ENCODE results near the gene KMT2E. TPM values are rescaled to one million over a fixed set of nuclear protein-coding genes. Genes with fewer than 3 reads are reported as not detected.
A peak's percentile ranks its signal among the peaks of the same experiment; 100 is the strongest.
"Not testable (repeated sequence)": the region's sequence is repeated elsewhere in the genome, so short reads cannot be mapped to it uniquely, and the experiment has no call there.

The KMT2E gene
- total RNA-seq, 2 experiments from 2014 or later = 97.4 to 98.5 TPM

DNA sequence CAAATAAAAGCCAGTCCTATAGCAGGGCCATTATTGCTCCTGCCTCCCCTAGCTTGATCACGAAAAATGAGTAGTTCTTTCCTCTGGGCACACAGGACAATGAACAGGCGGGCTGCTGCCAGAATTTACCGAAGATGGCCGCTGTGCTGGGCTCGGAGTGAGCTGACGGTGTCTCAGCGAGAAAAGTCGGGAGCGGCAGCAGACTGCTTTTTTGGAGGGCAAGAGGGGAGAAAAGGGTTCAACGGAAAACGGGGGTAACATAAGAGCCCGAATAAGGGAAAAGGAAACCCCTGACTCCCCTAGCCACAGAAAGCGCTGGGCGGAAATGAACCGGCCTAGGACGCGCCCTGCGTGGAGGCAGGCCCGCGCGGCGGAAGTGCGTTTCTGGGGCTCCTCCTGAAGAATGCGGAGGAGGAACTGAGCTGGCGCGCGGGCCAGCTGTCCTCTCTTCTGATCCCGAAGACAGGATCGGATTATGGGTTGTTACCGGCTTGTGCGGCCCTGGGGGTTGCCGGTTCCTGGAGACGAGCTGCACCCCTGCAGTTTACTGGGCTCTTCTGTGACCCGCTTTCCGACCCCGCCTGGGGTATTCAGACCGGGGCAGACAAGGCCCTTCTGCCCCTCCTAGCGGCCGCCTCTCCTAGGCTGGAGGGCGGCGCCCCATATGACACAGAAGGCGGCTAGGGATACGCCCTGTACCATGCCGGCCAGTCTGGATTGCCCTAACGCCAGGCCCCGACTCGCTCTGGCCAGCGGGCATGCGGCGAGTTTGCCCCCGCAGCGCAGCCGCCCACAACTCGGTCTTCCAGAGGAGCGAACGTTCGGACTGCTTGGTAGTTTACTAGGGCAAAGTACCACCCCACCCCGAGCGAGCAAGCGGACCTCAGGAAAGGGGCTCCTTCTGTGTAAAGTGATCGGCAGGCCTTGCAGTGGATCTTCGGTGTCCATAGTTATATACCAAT, 30.1 kb upstream of the KMT2E start:
- Mint-ChIP-seq H3K27ac (peak overlapping the region; percentile 100), H3K36me3 (ENCODE audit: low read depth) (peaks cover 7% of the 10 kb centered on the region), H3K9me3 (no peaks in the 10 kb centered on the region), H3K4me1 (peaks cover 70% of the 10 kb centered on the region), H3K4me3 (peak overlapping the region; percentile 98), H3K27me3 (no peaks in the 10 kb centered on the region)
- DNase-seq = peak; percentile 89
- POLR2A ChIA-PET = interaction anchor here (0.5 to 2.2 kb wide), 7 partner anchors 22 to 67 kb away, joined by 3 to 13 read pairs (median 3); partner anchors contain the start of gene KMT2E
- CTCF ChIA-PET = interaction anchor here (0.6 to 9.3 kb wide), 14 partner anchors 11 to 548 kb away, joined by 3 to 120 read pairs (median 3); partner anchors contain the start of genes KMT2E and RINT1

DNA sequence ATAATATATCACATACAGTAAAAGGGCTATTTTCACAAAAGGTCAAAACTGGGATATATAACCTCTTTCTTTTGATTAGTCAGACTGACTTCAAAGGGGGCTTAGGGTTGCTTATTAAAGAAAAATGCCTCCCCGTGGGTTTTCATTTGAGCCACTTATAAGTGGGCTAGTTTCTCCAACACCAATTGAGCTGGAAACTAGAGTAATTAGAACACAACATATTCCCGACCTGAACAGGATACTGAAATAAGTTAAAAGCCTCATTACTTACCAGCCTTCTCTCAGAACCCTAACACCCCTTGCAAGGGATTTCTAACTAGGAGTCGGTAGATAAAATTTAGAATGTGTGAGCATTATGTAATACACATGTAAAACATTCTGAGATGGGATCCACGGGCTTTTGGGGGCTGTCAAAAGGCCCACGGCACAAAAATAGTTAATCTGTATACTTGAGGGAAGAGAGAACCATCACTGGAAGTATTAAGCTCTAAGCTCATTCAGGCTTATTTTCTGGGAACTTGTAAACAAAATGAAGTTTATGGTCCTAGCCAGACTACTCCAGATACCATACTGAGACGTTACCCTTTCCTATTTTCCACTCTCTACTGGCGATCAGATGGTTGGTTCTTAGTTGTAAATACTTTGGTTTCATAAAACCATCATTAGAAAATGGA, 29.3 kb upstream of the KMT2E start:
- ChIA-PET POLR2A (interaction anchor here (0.6 to 2.2 kb wide), 3 partner anchors 30 to 130 kb away, joined by 3 to 13 read pairs (median 9); partner anchors contain the start of gene KMT2E), CTCF (interaction anchor here (0.5 to 9.3 kb wide), 4 partner anchors 24 to 319 kb away, joined by 3 to 120 read pairs (median 3); partner anchors contain the start of gene KMT2E)
- H3K4me1 Mint-ChIP-seq = peaks cover 70% of the 10 kb centered on the region
- H3K36me3 Mint-ChIP-seq (ENCODE audit: low read depth) = peaks cover 9% of the 10 kb centered on the region
- H3K9me3 Mint-ChIP-seq = no peaks in the 10 kb centered on the region
- no peaks in the 10 kb centered on the region for H3K27me3 Mint-ChIP-seq
- no peak for DNase-seq
- H3K4me3 Mint-ChIP-seq = peak overlapping the region; percentile 98
- H3K27ac Mint-ChIP-seq = peak overlapping the region; percentile 100

DNA sequence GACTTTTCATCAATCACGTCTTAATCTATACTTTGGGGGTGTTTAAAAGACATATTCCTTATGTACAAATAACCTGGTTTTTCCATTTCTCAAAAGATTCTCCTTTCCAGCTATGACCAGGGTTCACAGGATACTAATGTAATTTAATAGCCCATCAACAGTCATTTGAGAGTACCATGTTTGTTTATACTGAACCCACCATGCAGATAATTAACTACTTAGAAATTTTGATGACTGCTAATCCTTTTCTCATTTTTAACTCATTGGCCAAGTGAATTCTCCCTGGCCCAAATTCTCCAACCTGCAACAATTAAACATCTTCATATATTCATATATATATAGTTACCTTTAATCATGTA, 28.8 kb upstream of the KMT2E start:
- H3K27me3 Mint-ChIP-seq = no peaks in the 10 kb centered on the region
- DNase-seq = no peak
- peak overlapping the region; percentile 100 for H3K27ac Mint-ChIP-seq
- ChIA-PET CTCF (interaction anchor here (0.5 to 9.3 kb wide), 2 partner anchors 24 to 318 kb away, joined by 3 to 120 read pairs; partner anchors contain the start of gene KMT2E), POLR2A (interaction anchor here (2.2 kb wide), 1 partner anchor 29 kb away, joined by 13 read pairs; the partner anchor contains the start of gene KMT2E)
- peaks cover 66% of the 10 kb centered on the region for H3K4me1 Mint-ChIP-seq
- peak overlapping the region; percentile 98 for H3K4me3 Mint-ChIP-seq
- no peaks in the 10 kb centered on the region for H3K9me3 Mint-ChIP-seq
- H3K36me3 Mint-ChIP-seq (ENCODE audit: low read depth) = peaks cover 7% of the 10 kb centered on the region

DNA sequence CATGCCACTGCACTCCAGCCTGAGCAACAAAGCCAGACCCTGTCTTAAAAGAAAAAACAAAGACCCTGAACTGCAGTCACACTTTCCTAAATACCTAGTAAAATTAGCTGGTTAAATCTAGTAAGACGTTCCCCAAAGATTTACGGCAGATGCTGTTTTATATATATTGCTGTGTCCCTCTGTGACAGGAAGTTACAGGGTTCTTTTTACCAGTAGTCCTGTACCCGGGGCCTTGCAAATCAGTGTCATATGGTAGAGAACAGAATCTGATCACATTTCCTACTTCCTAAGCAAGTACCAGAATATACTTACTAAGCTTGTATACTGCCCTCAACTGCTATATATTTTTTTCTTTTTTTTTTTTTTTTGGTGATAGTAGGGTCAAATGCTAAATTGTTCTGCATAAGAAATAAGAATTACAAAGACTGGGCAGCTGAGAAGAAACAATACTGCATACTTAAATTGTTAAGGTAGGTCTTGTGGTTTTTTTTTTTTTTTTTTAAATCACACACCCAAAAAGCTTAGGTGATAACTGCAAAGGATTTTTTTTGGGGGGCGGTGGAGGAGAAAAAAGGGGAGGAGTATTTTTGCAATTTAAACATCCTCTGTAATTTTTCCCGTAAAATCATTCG, 27.3 kb upstream of the KMT2E start:
- CTCF ChIA-PET = interaction anchor here (0.6 to 1.3 kb wide), 3 partner anchors 11 to 108 kb away, joined by 3 to 5 read pairs (median 4); no protein-coding TSS in a partner anchor
- no peaks in the 10 kb centered on the region for H3K27me3 Mint-ChIP-seq
- H3K27ac Mint-ChIP-seq = peak overlapping the region; percentile 57
- DNase-seq = no peak
- H3K4me3 Mint-ChIP-seq = no peak overlapping the region
- POLR2A ChIA-PET = no interaction called here
- H3K4me1 Mint-ChIP-seq = peaks cover 54% of the 10 kb centered on the region
- peaks cover 18% of the 10 kb centered on the region for H3K36me3 Mint-ChIP-seq (ENCODE audit: low read depth)
- H3K9me3 Mint-ChIP-seq = no peaks in the 10 kb centered on the region

DNA sequence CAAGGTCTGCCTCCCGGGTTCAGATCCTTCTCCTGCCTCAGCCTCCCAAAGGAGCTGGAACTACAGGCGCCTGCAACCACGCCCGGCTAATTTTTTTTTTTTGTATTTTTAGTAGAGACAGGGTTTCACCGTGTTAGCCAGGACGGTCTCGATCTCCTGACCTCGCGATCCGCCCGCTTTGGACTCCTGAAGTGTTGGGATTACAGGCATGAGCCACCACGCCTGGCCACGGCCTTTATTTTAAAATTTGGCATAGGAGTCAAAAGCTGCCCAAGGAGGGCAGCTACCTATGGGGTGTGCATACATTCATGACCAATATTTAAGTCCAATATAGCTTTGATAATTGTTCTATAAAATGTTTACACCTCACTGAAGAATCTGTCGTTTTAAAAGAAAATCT, 26.6 kb upstream of the KMT2E start:
- H3K9me3 Mint-ChIP-seq, H3K4me3 Mint-ChIP-seq, POLR2A ChIA-PET, H3K27ac Mint-ChIP-seq, DNase-seq, H3K27me3 Mint-ChIP-seq: not testable (repeated sequence)
- CTCF ChIA-PET = interaction anchor here (0.8 to 1.3 kb wide), 3 partner anchors 11 to 26 kb away, joined by 3 to 4 read pairs (median 3); partner anchors contain the start of gene KMT2E
- H3K36me3 Mint-ChIP-seq (ENCODE audit: low read depth) = peaks cover 20% of the 10 kb centered on the region
- peaks cover 49% of the 10 kb centered on the region for H3K4me1 Mint-ChIP-seq

DNA sequence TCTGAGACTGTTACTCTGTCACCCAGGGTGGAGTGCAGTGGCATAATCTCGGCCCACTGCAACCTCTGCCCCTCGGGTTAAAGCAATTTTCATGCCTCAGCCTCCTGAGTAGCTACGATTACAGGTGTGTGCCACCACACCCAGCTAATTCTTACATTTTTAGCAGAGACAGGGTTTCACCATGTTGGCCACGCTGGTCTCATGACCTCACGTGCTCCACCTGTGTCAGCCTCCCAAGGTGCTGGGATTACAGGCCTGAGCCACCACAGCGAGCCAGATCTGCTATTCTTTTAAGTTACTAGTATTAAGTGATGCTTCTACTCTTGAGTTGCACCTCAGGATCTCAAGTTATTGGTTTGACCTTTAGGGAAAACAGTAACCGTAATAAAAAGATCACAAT, 23.0 kb upstream of the KMT2E start:
- H3K4me1 Mint-ChIP-seq = peaks cover 45% of the 10 kb centered on the region
- CTCF ChIA-PET = interaction anchor here (1.4 to 2.4 kb wide), 2 partner anchors 10 to 15 kb away, joined by 8 to 11 read pairs; no protein-coding TSS in a partner anchor
- no peak for DNase-seq
- no peaks in the 10 kb centered on the region for H3K27me3 Mint-ChIP-seq
- POLR2A ChIA-PET = interaction anchor here (0.6 kb wide), 1 partner anchor 38 kb away, joined by 3 read pairs; no protein-coding TSS in a partner anchor
- no peak overlapping the region for H3K4me3 Mint-ChIP-seq
- H3K9me3 Mint-ChIP-seq = no peaks in the 10 kb centered on the region
- peaks cover 50% of the 10 kb centered on the region for H3K36me3 Mint-ChIP-seq (ENCODE audit: low read depth)
- H3K27ac Mint-ChIP-seq = no peak overlapping the region

DNA sequence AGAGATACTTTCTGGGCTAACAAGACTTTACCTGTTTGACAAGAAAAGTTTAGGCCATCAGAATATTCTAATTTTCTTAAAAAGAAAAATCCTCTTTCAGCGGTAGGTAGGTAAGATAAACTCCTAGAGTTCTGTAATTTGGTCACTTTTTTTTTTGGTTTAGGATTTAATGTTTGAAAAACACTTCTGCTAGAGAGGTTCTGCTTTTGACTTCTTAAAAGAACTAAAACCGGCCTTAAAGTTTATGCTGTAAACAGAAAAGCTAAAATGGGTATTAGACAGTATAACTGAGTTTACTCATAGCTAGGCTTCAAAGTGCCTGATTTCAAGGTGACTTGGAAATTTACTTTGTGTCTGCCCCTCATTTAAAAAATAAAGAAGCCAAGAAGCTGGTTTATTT, 21.7 kb upstream of the KMT2E start:
- Mint-ChIP-seq H3K9me3 (no peaks in the 10 kb centered on the region), H3K4me1 (peaks cover 41% of the 10 kb centered on the region), H3K36me3 (ENCODE audit: low read depth) (peaks cover 53% of the 10 kb centered on the region), H3K27ac (no peak overlapping the region), H3K27me3 (no peaks in the 10 kb centered on the region), H3K4me3 (no peak overlapping the region)
- ChIA-PET POLR2A (no interaction called here), CTCF (interaction anchor here (0.8 to 1.4 kb wide), 4 partner anchors 9 to 17 kb away, joined by 3 to 11 read pairs (median 4); no protein-coding TSS in a partner anchor)
- no peak for DNase-seq

DNA sequence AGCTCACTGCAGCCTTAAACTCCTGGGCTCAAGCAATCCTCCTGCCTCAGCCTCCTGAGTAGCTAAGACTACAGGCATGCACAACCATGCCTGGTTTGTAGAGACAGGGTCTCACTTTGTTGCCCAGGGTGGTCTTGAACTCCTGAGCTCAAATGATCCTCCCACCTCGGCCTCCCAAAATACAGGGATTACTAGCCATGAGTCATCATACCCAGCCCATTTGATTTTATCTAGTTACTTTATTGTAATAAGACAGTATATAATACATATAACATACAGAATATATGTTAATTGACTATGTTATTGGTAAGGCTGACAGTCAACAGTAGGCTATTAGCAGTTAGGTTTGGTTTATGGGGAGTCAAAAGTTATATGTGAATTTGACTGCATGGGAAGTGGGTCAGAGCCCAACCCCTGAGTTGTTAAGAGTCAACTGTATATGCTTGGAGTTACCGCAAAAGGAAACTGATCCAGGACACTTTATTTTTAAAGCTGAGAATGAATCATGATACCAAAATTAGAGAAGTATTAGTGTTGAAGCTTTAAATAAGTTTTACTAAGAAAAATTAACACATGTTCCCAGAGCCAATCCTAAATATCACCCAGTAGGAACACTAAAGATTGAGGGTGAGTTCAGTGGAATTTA, 20.7 kb upstream of the KMT2E start:
- Mint-ChIP-seq H3K36me3 (ENCODE audit: low read depth) (peaks cover 51% of the 10 kb centered on the region), H3K4me3 (no peak overlapping the region), H3K4me1 (peaks cover 36% of the 10 kb centered on the region), H3K27me3 (no peaks in the 10 kb centered on the region), H3K9me3 (no peaks in the 10 kb centered on the region), H3K27ac (peak overlapping the region; percentile 25)
- POLR2A ChIA-PET = no interaction called here
- no peak for DNase-seq
- CTCF ChIA-PET = interaction anchor here (0.5 to 0.8 kb wide), 2 partner anchors 16 to 23 kb away, joined by 3 read pairs; no protein-coding TSS in a partner anchor

DNA sequence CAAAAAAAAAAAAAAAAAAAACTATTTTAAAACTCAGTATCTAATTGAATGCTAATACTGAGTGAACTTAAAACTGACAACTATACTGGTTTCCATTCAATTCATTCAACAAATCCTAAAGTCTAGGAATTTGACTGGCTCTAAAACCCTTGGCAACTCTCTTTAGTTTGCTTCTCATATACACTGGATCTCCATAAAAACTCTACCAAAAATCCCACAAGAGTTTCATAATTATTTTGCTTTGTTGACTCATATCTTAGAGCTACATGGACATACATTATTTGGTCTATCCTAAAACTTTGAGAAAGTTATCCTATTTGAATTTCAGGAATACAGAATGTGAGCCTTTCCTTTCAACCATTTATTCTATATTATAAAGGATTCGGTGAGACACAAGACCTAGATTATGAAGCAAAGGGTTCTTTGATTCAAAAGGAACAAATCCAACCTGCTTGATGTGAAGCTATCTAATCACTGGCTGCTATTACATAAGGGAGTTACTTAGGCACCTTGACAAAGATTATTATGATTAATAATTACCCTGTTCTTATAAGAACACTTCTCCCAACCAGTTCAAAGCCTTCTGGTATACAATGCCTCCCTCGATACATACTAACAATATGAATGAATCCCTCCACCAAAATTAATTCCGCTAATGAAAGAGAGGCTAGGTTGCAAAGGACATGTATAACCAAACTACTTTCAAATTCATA, 15.8 kb upstream of the KMT2E start:
- Mint-ChIP-seq H3K36me3 (ENCODE audit: low read depth) (peaks cover 57% of the 10 kb centered on the region), H3K27me3 (no peaks in the 10 kb centered on the region), H3K4me3 (no peak overlapping the region), H3K4me1 (peaks cover 70% of the 10 kb centered on the region), H3K27ac (no peak overlapping the region), H3K9me3 (no peaks in the 10 kb centered on the region)
- no peak for DNase-seq
- ChIA-PET CTCF (interaction anchor here (0.9 to 1.6 kb wide), 4 partner anchors 9 to 31 kb away, joined by 3 to 4 read pairs (median 3); no protein-coding TSS in a partner anchor), POLR2A (no interaction called here)

DNA sequence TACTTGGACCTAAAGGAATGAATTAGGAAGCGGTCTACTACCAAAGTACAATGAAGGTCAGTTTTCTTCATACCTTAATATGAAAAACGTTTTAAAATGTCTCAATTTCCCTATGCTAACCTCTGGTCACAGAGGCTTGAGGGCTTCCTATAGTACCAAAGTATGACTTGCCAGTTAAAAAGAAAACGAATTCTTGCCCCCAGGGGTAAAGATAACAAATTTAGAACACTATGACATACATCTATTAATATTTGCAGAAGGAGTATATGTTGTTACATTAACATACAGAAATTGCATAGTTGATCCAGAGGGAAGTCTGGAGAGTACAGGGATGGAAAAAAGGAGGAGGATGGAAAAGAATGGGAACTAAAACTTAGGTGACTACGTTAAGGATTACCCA, 13.8 kb upstream of the KMT2E start:
- DNase-seq = no peak
- CTCF ChIA-PET = no interaction called here
- POLR2A ChIA-PET = no interaction called here
- Mint-ChIP-seq H3K4me1 (peaks cover 73% of the 10 kb centered on the region), H3K27me3 (no peaks in the 10 kb centered on the region), H3K27ac (no peak overlapping the region), H3K4me3 (no peak overlapping the region), H3K9me3 (no peaks in the 10 kb centered on the region), H3K36me3 (ENCODE audit: low read depth) (peaks cover 47% of the 10 kb centered on the region)

DNA sequence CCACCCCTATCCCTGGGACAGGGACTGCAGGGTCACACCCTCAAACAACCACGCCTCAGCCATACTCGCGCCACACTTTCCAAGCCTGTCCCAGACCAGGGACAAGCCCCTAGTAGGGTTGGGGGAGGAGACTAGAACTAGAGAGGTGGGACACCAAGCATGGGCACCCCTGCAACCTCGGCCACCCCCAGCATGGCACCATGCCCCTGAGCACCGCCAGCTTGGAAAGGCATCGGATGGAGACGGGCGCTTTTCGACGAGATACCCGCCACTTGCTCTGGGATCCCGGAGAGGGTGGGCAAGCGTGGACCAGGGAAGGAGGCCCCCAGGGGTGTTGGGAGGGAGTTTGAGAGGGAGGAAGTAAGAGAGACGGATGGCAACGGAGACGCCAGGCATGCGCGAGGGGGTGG, 13.1 kb upstream of the KMT2E start:
- no peak for DNase-seq
- Mint-ChIP-seq H3K27ac (no peak overlapping the region), H3K36me3 (ENCODE audit: low read depth) (peaks cover 41% of the 10 kb centered on the region), H3K4me3 (no peak overlapping the region), H3K9me3 (no peaks in the 10 kb centered on the region), H3K4me1 (peaks cover 67% of the 10 kb centered on the region), H3K27me3 (no peaks in the 10 kb centered on the region)
- POLR2A ChIA-PET = no interaction called here
- CTCF ChIA-PET = interaction anchor here (0.8 to 1.1 kb wide), 4 partner anchors 10 to 39 kb away, joined by 3 to 4 read pairs (median 3); no protein-coding TSS in a partner anchor
